Kasumi-1 (cell line): ENCODE results near the gene SMARCD1.
A peak's percentile ranks its signal among the peaks of the same experiment; 100 is the strongest.

Experiments
- DNase-seq, 2 experiments: peaks; one replicate each; lab custom pipeline; 2025; lab: John Stamatoyannopoulos, UW

Gene SMARCD1

DNA sequence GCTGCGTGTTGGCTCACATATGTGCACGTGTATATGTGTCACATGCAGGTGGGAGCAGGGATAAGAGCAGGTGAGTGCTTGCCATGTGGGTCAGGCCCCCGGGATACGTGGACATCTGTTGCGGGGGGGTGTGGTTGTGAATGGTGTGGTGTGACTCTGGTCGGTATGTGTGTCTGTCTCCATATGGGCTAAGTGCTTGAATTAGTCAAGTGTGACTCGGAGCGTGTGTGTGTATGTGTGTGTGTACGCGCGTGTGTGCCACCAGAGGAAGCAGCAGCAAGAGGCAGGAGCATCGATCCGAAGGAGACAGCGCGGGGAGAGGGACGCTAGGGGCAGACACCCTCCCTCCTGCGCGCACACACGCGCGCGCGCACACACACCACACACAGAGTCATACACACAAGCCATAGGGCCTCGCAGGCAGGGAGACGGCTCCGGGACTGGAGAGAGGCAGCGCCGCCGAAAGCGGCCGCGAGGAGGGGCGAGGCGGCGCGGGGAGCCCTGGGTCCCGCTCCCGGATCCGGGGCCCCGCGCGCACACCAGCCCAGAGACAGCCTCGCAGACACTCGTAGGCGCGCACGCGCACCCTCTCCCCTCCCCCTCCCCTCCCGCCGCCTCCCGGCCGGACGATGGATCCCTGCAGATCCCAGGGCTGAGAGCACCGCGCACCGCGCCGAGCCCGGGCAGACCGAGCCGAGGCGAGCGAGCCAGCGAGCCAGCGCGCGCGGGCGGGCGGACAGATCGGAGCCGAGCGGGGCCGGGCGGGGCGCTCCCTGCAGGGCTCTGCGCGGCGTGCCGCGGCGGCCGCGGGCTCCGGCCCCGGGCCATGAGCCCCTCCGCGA is 27.9 kb upstream of the SMARCD1 start, which contains the start of gene ASIC1:
TSS of gene ASIC1 (plus strand) at position 597 of the 842 bp plus-strand sequence. CDS start 1,171 bp downstream, outside the sequence.
- DNase-seq, result peak; percentile 42 to 43

DNA sequence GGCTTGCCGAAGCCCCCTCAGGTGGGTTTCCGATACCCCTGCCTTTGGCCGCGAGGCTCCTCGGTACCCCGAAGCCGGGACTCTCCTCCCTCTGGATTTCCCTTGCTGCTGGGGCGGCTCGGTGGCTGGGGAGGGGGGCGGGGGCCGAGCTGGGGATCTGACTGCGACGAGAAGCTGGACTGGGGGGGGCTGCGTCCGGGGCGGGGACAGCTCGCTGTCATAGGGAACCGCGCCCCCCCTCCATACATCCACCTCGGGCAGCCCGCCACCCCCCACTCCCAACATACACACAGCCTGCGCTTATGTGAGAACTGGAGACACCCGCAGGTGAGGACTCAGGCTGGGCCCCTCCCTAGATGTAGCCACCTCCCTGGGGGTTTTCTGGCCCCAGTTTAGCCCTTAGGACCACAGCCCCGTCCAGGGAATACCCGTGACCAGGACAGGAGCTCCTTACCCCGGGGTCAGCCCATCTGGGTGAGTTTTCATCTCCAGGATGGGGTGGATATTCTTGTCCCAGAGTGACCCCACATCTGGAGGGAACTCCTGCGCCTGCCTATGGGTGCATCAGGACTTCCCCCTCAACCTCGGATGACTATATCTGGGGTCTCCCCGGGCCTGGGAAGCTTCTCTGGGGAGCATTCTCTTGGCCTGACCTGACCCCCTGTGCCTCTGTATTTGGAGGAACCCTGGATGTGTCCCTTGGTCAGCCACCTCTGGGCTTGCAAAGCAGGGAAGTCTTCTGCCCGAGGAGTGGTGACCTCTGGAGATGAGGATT is 27.1 kb upstream of the SMARCD1 start:
- no peak for DNase-seq

DNA sequence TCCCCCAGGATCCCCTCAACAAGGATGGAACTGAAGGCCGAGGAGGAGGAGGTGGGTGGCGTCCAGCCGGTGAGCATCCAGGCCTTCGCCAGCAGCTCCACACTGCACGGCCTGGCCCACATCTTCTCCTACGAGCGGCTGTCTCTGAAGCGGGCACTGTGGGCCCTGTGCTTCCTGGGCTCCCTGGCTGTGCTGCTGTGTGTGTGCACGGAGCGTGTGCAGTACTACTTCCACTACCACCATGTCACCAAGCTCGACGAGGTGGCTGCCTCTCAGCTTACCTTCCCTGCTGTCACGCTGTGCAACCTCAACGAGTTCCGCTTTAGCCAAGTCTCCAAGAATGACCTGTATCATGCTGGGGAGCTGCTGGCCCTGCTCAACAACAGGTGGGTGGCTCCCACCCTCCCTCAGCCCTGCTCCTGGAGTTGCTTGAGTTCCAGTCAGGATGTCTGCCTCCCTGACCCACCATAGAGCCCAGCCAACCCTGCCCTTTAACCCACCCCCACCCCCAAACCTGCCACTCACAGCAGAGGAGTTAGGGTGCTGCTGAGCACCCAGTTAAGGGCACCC is 26.3 kb upstream of the SMARCD1 start:
- DNase-seq, result no peak

DNA sequence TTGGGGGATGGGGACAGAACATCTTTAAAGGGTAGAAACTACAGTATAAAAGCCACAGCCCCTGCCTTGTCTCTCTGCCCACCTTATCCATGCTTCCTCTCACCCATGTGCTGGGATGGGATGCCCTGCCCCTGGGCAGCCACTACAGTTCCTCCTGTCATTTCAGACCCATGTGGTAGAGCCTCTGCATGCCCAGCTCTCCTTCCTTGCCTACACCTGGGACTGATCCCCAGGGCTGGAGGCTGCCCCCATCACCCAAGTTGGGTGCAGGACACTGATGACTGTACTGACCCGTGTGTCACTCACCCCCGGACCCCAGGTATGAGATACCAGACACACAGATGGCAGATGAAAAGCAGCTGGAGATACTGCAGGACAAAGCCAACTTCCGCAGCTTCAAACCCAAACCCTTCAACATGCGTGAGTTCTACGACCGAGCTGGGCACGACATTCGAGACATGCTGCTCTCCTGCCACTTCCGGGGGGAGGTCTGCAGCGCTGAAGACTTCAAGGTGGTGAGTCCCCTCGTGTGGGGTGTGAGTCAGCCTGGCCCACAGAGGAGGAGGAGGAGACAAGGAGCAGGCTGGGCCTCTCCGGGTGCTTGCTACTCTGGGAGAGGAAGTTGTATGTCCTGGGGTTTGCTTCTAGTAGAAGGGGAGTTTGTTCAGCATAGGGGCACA is 25.6 kb upstream of the SMARCD1 start:
- DNase-seq, result peak; percentile 95

DNA sequence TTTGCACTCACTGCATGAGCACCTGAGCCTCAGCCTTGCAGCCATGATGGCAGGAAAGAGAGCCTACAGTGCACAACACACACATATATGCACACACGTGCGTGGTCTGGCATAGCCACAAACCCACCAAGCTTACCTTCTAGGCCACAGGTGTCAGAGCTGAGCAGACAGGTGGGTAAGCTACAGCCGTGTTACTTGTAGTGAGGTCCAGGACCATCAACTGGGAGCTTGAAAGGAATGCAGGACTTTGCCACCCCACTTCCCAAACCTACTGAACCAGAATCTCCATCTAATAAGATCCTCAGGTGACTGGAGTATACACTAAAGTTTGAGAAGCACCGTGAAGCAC is 25.0 kb upstream of the SMARCD1 start:
- DNase-seq, result no peak

DNA sequence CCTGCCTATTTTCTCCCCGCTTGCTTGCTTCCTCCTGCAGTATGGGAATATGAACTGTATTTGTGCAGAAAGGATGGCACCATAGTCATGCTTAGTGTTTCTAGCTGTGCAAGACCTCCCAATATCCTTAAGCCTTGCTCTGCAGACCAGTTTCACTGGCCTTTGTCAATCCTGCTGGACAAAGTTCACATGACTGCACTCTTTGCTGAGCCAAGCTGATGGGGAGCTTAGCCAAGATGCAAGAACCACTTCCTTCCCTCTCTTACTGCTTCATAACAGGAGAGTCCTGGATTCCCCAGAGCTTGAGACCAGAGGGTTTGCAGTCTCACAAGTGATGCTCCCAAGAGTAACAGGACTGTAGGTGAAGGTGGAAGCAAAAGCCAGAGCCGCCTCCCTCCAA is 24.0 kb upstream of the SMARCD1 start:
- DNase-seq, result peak in 1 of 2 experiments; percentile 33

DNA sequence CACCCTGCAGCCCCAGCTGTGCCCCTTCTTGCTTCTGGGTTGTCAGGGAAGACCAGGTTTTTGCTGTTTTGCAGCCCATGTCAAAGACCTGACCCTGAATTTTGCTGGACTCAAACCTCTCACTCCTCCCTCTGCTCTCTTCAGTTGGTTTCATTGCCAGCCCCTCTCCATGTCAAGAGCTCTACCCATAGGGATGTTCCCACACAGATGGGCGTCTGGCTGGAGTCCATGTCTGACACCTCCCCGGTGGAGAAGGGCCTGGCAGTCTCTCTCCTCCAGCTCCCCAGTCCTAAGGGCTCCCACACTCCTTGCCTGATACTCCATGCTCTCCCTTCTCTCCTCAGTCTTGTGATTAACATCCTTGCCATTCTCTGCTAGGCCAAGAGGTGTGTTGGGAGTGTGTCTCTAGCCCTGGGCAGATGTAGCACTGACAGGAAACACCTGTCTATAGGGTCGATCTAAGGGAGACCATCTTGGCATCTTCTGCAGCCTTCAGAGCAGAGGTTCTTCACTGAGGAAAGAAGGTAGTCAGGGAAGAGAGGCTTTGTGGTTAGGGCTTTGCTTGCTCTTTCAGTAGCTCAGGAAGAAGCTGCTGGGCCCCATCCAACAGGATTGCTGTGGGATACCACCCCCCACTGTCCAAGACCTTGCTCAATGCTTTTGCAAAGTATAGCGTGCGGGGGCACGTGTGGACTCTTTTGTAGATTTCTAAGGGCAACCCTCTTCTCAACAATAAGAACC is 23.0 kb upstream of the SMARCD1 start:
- peak; percentile 27 to 42 for DNase-seq

DNA sequence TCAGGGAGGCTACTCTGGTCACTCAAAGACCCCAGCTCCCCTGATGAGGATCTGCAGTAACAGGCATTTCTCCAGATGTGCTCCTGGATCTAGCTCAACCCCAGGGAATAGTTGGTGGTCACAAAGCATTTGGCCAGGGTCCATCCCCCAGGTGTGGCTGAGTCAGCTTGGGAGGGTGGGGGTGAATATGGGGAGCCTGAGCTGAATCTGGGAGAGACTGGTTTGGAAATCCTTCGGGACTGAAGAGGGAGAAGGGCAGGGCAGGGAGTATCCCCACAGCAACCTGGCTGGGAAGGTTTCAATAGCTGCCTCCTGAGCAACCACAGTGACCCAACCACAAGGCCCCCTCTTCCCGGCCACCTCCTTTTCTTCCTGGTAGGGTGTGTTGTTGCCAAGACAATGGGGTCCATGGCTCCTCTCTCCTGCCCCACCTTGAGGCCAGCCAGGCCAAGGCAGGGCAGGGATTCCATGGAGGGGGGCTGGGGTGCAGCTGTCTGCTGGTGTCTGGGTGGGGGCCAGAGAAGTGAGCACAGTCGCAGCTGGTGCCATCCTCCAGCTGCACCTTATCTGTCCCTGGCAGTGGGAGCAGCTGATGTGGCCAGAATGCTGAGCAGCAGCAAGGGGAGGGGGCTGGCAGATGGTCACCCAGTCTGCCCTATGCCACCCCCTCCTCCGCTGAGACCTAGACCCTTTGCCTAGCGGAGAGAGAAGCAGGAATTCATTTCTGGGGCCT is 22.2 kb upstream of the SMARCD1 start:
- DNase-seq, result no peak

DNA sequence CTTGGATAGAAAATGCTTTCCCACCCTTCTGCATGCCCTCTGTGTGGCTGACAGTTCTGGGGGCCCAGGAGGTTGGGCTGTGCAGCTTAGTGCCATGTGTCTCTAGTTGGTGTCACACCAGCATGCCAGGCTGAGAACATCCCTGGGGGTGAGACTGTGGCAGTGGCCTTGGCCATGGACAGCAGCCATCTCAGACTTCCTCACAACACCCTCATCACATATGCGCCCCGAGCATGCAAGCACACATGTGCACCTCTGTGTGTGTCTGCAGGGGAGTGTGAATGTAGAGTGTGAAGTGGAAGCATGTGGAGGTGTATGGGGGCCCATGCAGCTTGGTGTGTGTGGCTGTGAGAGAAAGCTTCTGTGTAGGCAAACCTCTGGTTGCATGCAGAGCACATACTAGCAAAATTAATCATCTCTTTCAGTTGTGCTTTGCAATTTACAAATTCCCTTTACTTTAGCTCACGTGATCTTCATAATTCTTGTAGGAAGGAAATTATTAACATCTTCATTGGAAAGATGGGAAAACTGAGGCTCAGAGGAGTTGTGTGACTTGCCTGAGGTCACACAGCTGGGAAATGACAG is 19.3 kb upstream of the SMARCD1 start:
- DNase-seq, result no peak

DNA sequence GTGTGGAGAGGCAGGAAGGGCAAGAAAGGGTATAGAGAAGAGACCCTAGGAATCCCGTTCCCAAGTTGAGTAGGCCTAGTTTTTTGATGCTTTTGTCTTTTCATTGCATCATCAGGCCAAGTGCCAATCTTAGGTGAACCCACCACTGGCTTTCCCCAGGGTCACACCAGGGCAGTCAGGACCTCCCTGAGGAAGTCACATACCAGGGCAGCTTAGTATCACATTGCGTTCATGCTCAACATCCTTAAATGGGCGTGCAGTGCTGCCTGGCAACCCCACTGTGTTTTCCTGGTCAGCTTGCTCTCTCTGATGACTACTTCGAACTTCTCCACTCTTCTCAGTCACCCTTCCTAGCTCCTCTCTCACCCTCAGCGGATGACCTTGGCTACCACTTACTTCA is 18.7 kb upstream of the SMARCD1 start:
- DNase-seq, result peak; percentile 21 to 48

DNA sequence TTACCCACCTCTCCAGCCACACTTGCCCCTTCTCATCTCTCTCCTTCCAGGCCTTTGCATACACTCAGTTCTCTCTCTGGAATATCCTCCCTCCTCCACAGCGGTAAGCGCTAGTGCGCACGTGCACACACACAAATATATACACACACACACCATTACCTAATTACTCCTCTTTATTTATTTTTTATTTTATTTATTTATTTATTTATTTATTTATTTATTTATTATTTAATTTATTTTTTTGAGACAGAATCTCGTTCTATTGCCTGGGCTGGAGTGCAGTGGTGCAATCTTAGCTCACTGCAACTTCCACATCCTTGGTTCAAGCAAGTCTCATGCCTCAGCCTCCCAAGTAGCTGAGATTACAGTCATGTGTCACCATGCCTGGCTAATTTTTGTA is 16.1 kb upstream of the SMARCD1 start:
- no peak for DNase-seq

DNA sequence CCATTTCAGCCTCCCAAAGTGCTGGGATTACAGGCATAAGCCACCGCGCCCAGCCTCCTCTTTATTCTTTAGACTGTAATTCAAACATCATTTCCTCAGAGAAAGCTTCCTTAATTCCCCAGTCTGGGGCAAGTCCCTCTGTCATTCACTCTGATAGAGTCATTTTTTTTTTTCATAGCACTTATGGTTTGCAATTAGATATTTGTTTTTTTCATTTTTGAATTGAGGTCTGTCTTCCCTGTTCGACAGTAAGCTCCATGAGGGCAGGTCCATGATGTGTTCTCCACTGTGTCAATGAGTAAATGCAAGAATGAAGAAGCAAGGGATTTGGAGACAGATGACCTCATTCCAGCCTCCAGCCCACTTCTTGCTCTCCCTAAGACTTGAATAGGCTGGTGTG is 15.6 kb upstream of the SMARCD1 start:
- no peak for DNase-seq

DNA sequence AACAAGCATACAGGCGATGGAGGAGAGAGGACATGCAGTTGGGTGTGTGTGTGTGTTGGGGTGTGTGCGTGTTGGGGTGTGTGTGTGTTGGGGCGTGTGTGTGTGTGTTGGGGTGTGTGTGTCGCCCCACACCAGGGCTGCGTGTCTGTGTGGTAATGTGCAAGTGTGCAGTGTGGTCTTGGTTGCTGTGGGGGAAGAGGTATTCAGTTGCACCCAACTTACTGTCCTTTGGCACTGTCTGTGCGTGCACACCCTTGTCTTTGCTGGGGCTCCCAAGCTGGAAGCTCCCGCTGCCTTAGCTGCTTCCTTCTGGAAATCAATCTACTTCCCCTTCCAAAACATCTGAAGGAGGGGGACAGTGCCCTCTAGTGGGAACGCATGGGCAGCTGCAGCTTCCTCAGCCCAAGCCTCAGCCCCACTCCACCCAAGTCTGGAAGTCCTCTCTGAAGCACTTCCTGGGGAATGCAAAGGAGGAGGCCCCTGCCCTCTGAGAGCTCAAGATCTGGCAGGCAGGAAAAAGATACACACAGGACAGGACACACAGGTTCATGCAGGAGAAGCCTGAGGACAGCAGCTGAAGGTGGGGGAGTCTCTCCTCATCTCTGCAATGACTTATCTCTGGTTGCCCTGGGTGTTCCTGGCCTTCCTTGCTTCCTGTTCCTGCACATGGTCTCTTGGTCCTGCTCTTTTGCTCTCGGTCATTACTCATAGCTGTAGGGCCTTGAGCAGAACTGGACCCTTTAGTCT is 14.7 kb upstream of the SMARCD1 start:
- DNase-seq, result peak; percentile 87 to 91

DNA sequence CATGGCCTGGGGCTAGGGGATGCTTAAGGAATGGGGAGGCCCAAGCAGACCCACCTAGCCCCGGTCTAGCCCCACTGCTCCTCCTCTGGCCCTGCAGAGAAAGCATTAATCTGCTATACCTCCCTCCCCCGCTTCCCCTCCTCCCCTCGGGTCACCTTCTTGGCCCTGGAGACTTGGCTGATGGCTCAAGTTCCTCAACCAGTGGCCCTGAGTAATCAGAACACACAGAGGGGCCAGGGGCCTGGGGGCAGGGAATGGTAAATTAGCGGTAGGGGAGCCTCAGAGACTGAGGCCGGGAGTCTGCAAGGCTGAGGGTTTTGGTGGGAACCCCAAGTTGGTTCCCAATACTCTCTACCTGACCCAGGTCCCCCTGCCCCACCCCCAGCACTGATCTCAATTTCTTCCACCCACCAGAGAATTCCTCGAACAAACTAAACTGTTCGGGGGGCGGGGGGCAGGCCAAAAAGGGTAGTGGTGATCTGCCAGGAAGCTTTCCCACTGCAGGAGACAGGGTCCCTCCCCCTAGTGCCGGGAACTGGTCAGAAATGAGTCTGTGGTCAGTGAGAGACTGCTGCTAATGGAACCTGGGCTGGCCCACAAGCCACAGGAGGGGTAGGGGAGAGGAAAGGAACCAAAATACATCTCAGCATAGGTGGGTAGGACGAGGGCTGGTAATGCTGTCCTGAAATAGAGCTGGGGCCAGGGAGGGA is 12.8 kb upstream of the SMARCD1 start:
- no peak for DNase-seq

DNA sequence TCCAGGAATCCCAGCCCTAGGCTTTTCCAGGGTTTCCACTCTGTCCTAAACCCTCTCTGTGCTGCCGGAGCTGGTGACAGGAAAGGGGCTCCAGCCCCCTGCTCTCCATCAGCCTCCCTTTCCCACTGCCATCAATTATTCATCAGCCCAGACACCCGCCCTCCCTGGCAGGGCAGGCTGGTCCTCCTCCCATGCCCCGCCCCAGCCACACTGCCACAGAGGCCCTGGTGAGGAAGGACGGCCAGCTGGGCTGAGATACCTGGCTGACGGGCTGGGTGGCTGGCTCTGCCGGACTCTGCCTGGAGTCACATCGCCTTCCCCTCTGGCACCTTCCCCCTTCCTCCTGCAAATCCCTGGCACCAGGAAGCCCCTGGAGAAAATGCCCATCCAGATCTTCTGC is 11.9 kb upstream of the SMARCD1 start:
- no peak for DNase-seq

DNA sequence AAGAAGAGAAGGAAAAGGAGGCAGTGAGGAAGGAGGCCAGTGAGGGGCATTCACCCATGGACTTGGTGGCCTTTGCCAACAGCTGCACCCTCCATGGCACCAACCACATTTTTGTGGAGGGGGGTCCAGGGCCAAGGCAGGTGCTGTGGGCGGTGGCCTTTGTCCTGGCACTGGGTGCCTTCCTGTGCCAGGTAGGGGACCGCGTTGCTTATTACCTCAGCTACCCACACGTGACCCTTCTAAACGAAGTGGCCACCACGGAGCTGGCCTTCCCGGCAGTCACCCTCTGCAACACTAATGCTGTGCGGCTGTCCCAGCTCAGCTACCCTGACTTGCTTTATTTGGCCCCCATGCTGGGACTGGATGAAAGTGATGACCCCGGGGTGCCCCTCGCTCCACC is 11.4 kb upstream of the SMARCD1 start:
- DNase-seq, result no peak

DNA sequence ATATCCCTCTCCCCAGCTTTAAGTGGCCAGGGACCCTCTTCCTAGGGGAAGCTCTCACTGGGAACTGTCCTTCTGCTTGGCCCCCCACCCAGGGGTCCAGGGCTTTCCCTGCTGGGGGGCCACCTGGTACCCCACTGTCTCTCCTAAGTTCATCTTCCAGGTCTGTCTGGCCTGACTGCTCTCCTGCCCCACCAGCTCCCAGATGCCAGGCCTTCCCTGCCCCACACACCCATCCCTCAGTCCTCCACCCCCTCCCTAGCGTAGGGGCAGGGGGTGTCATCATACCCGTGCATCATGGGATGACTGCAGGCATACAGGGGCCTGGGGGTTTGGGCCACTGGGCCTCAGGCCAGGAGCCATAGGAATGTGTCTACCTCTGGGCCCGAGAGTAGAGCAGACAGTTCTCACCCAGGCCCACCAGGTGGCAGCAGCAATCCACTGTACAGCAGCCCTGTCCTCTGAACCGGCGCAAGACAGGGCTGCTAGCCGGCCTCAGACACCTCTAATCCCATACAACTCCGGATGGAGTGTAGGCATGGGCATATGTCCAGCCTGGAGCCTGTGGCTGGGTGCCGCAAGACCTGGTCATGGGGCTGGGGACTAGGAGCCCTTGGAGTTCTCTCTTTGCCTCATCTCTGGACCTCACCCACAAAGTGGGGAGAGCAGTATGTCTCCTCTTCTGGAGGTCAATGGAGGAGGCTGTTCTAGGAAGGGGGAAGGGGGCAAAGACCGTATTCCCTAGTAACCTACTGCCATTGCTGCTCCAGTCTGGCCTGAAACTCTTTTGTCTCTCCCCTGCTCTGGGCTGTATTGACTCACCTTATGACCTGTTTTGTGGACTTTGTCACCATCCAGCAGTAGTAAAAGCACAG is 10.0 kb upstream of the SMARCD1 start:
- peak; percentile 79 to 80 for DNase-seq

DNA sequence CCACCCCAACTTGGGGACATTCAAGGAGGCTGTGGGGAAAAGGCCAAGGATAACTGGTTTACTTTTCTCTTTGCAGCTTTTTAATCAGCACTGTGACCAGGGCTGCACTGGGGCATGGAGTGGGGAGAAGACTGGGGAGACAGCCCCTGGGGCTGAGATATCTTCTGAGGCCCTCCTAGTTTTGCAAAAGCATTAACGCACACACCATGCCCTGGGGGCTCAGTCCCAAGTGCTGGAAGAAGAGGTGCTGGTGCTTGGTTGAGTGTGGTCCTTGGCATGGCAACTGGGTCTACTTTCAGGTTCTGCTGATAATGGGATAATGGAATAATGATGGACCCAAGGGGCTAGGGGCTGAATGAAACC is 9.4 kb upstream of the SMARCD1 start:
- DNase-seq, result no peak
